K562 (cell line): ENCODE results near the gene TAF11. TPM values are rescaled to one million over a fixed set of nuclear protein-coding genes. Genes with fewer than 3 reads are reported as not detected.

Source experiments
- ARHGAP35 ChIP-seq: fragments of 450-650 bp; IDR thresholded peaks from 2 replicates; pipeline ENCODE4 v1.6.1; 2018; ENCODE audit not compliant: partially characterized antibody
- BHLHE40 ChIP-seq: IDR thresholded peaks from 2 replicates; pipeline ENCODE4 v1.6.1; 2011; ENCODE audit warnings: low read length, improper control_type of control experiment
- CHD1 ChIP-seq: fragments of 200-600 bp; sonication (generic); IDR thresholded peaks from one replicate; pipeline ENCODE4 v1.6.1; 2012; ENCODE audit warnings: mild to moderate bottlenecking, moderate library complexity, low read length, inconsistent platforms
- DLX4 ChIP-seq: fragments of 250-450 bp; sonication (Bioruptor Pico); IDR thresholded peaks from 2 replicates; pipeline ENCODE4 v1.6.1; 2021; ENCODE audit warnings: mild to moderate bottlenecking
- ETS1 ChIP-seq: conservative IDR thresholded peaks from 2 replicates; pipeline ENCODE4 v1.6.1; 2011; ENCODE audit warnings: low read depth, mild to moderate bottlenecking, low read length; ENCODE audit not compliant: control insufficient read depth
- FOXP1 ChIP-seq: sonication (generic); formaldehyde crosslinking; IDR thresholded peaks from 2 replicates; pipeline ENCODE4 v1.8.0; 2022; ENCODE audit warnings: mild to moderate bottlenecking, missing genetic modification reagents
- FUS ChIP-seq: fragments of 200-400 bp; formaldehyde crosslinking; optimal IDR thresholded peaks from 2 replicates; pipeline ENCODE3; 2017; ENCODE audit warnings: low read depth, low read length
- GATA2 ChIP-seq: sonication (generic); formaldehyde crosslinking; IDR thresholded peaks from 2 replicates; pipeline ENCODE4 v1.4.0; 2020; ENCODE audit warnings: mild to moderate bottlenecking, missing genetic modification reagents
- HNRNPUL1 ChIP-seq: fragments of 200-400 bp; formaldehyde crosslinking; IDR thresholded peaks from 2 replicates; pipeline ENCODE4 v1.6.1; 2017; ENCODE audit warnings: low read length
- ILK ChIP-seq: fragments of 450-650 bp; IDR thresholded peaks from 2 replicates; pipeline ENCODE4 v1.6.1; 2016; ENCODE audit warnings: missing genetic modification characterization, low read depth, mild to moderate bottlenecking, missing compliant biosample characterization, moderate library complexity, borderline replicate concordance
- IRF9 ChIP-seq: fragments of 450-650 bp; IDR thresholded peaks from 2 replicates; pipeline ENCODE4 v1.6.1; 2016; ENCODE audit warnings: missing biosample characterization, missing genetic modification characterization
- KAT8 ChIP-seq: fragments of 450-650 bp; IDR thresholded peaks from 2 replicates; pipeline ENCODE4 v1.6.1; 2016; ENCODE audit warnings: low read depth, mild to moderate bottlenecking
- MXI1 ChIP-seq: IDR thresholded peaks from 2 replicates; pipeline ENCODE4 v1.6.1; 2011; ENCODE audit warnings: low read depth, mild to moderate bottlenecking, improper control_type of control experiment, low read length
- NFXL1 ChIP-seq: fragments of 450-650 bp; formaldehyde crosslinking; IDR thresholded peaks from 2 replicates; pipeline ENCODE4 v1.4.0; 2021; ENCODE audit warnings: mild to moderate bottlenecking
- NR3C1 ChIP-seq: sonication (generic); formaldehyde crosslinking; IDR thresholded peaks from 2 replicates; pipeline ENCODE4 v1.8.1; 2022; ENCODE audit warnings: missing genetic modification reagents
- NR4A1 ChIP-seq, 2 experiments: fragments of 250-450 bp in 1 of 2; fragments of 450-650 bp in 1 of 2; sonication (Bioruptor Pico) in 1 of 2; IDR thresholded peaks; 2 replicates each; pipeline versions ENCODE4 v1.4.0 to v1.6.1; 2016 to 2020; ENCODE audit warnings: mild to moderate bottlenecking in 2 of 2, missing compliant biosample characterization in 1 of 2, missing genetic modification characterization in 1 of 2, moderate library complexity in 1 of 2
- TAF7 ChIP-seq: fragments of 450-650 bp; IDR thresholded peaks from 2 replicates; pipeline ENCODE4 v1.6.1; 2016; ENCODE audit warnings: missing genetic modification characterization, missing compliant biosample characterization
- TRIM24 ChIP-seq, 2 experiments: fragments of 450-650 bp; IDR thresholded peaks; 2 replicates each; pipeline ENCODE4 v1.6.1; 2016
- ZBTB2 ChIP-seq: fragments of 450-650 bp; IDR thresholded peaks from 2 replicates; pipeline ENCODE4 v1.6.1; 2016; ENCODE audit warnings: antibody characterized with exemption
- ZEB2 ChIP-seq: fragments of 450-650 bp; IDR thresholded peaks from 2 replicates; pipeline ENCODE4 v1.6.1; 2016
- ZNF224 ChIP-seq: sonication (generic); formaldehyde crosslinking; IDR thresholded peaks from 2 replicates; pipeline ENCODE4 v1.8.0; 2022; ENCODE audit warnings: mild to moderate bottlenecking, missing genetic modification reagents
- ZNF408 ChIP-seq: fragments of 250-450 bp; sonication (Bioruptor Pico); IDR thresholded peaks from 2 replicates; pipeline ENCODE4 v1.4.0; 2020; ENCODE audit warnings: low read depth, mild to moderate bottlenecking, moderate library complexity
- ZNF431 ChIP-seq: sonication (generic); formaldehyde crosslinking; IDR thresholded peaks from 2 replicates; pipeline ENCODE4 v1.8.0; 2022; ENCODE audit warnings: mild to moderate bottlenecking, missing genetic modification reagents
- polyA plus RNA-seq, 8 experiments: library from polyadenylated mRNA; depleted of rRNA in 4 of 8; stranded (reverse) in 5 of 8; unstranded in 3 of 8; fragments of >200 nt; fragmentation: Nextera tagmentation in 2 of 8; fragmentation: Illumina TruSeq in 1 of 8; extraction: Ambion mirVana in 2 of 8; extraction: Trizol in 1 of 8; gene quantifications; 2 replicates each; pipeline versions ENCODE4 v1.2.1 to v1.2.3, GENCODE V29; 2011 to 2014; ENCODE audit warnings: inconsistent platforms in 1 of 8, missing spikeins in 1 of 8
- total RNA-seq, 7 experiments: library from RNA; depleted of rRNA in 6 of 7; stranded (reverse); fragments of >200 nt in 6 of 7; fragmentation: Illumina TruSeq in 2 of 7; extraction: Trizol in 2 of 7; gene quantifications; 2 replicates each; pipeline versions ENCODE4 v1.2.1 to v1.2.3, GENCODE V29; 2011 to 2021; ENCODE audit warnings: low replicate concordance in 1 of 7

The TAF11 gene
- total and polyA plus RNA-seq, 9 of the 15 experiments (the other 6 are each of a cell fraction or from before 2014, with no cell fraction given): 40.9 to 91.9 (median 71.9) TPM

GRCh38 chr6:34887753-34888513 lies at the start of gene TAF11 (continued):
- TF ChIP-seq HNRNPUL1: no peak
- no peak for TF ChIP-seq ZNF408 (CRISPR knock-in tag)
- 0 out of 2 replicates have a peak, but pooled peaks have one; percentile 19 for TF ChIP-seq ZBTB2
- peak; percentile 66; the same call in 1 of the 2 replicates for TF ChIP-seq GATA2 (CRISPR knock-in tag)
- TF ChIP-seq IRF9 (tag): no peak
- TF ChIP-seq TRIM24 (IDR thresholded peaks at IDR 0.05): peak; percentile 18 to 49; a peak in 2 of 4 replicates
- TF ChIP-seq TAF7 (tag): no peak; the same call in 1 of the 2 replicates
- no peak for TF ChIP-seq FUS
- peak; percentile 55 for TF ChIP-seq BHLHE40
- TF ChIP-seq CHD1: no peak
- TF ChIP-seq ZNF431 (CRISPR knock-in tag): peak; percentile 80
- TF ChIP-seq MXI1: peak; percentile 58; the same call in 1 of the 2 replicates
- TF ChIP-seq ZEB2: peak; percentile 50; the same call in 1 of the 2 replicates
- no peak for TF ChIP-seq ZNF224 (CRISPR knock-in tag)
- TF ChIP-seq NR4A1 (CRISPR knock-in tag; IDR thresholded peaks at IDR 0.05): no peak
- TF ChIP-seq NR4A1 (tag; IDR thresholded peaks at IDR 0.05): 0 out of 2 replicates have a peak, but pooled peaks have one; percentile 45
- TF ChIP-seq ILK (tag): no peak
- peak; percentile 73 for TF ChIP-seq ETS1
- TF ChIP-seq KAT8: no peak; the same call in 1 of the 2 replicates
- no peak for TF ChIP-seq ARHGAP35
- no peak for TF ChIP-seq NR3C1 (CRISPR knock-in tag)
- no peak for TF ChIP-seq DLX4 (CRISPR knock-in tag)
- TF ChIP-seq NFXL1 (CRISPR knock-in tag): no peak
- peak; percentile 33; the same call in 1 of the 2 replicates for TF ChIP-seq FOXP1
